H1 (cell line): Measurements from ENCODE around the gene TSHB. TPM values are rescaled to one million over a fixed set of nuclear protein-coding genes. Genes with fewer than 3 reads are reported as not detected.

ENCODE experiments used
- BCL11A ChIP-seq, 2 experiments: IDR thresholded peaks; one replicate each; pipeline ENCODE4 v1.6.1; 2011; ENCODE audit warnings: low read depth in 2 of 2, low read length in 2 of 2, mild to moderate bottlenecking in 2 of 2
- NANOG ChIP-seq: IDR thresholded peaks from 2 replicates; pipeline ENCODE4 v1.6.1; 2011; ENCODE audit warnings: low read length, low read depth, mild to moderate bottlenecking, inconsistent platforms; ENCODE audit not compliant: insufficient read depth, poor library complexity, severe bottlenecking
- polyA plus RNA-seq, 7 experiments: library from polyadenylated mRNA; depleted of rRNA in 3 of 7; stranded (reverse) in 5 of 7; unstranded in 2 of 7; fragments of >200 nt in 5 of 7; fragments of 200-250 nt in 2 of 7; gene quantifications; 1 replicate in 5 of 7; 2 replicates in 1 of 7; 4 replicates in 1 of 7; pipeline versions ENCODE4 v1.2.1 to v1.2.3, GENCODE V29; 2011 to 2013; ENCODE audit warnings: missing spikeins in 2 of 7, mixed read lengths in 2 of 7
- total RNA-seq: library from RNA; stranded (reverse); fragmentation: NEBNext Ultra II Directional; extraction: Animal tissue kit (Norgen Biotek cat#: 25700); gene quantifications from 2 replicates; pipeline ENCODE4 v1.2.1, GENCODE V29; 2021
- TF ChIP-seq, protein P1 (sequence below): fragments of 300-600 bp; sonication (generic); IDR thresholded peaks from 2 replicates; pipeline ENCODE4 v1.7.1; 2012; ENCODE audit warnings: low read length, moderate library complexity, mild to moderate bottlenecking, inconsistent platforms; ENCODE audit not compliant: insufficient replicate concordance

TSHB gene
- total and polyA plus RNA-seq, 2 of the 8 experiments (the other 6 are each of a cell fraction or from before 2014, with no cell fraction given), result not detected

- TF ChIP-seq, protein P1, sequence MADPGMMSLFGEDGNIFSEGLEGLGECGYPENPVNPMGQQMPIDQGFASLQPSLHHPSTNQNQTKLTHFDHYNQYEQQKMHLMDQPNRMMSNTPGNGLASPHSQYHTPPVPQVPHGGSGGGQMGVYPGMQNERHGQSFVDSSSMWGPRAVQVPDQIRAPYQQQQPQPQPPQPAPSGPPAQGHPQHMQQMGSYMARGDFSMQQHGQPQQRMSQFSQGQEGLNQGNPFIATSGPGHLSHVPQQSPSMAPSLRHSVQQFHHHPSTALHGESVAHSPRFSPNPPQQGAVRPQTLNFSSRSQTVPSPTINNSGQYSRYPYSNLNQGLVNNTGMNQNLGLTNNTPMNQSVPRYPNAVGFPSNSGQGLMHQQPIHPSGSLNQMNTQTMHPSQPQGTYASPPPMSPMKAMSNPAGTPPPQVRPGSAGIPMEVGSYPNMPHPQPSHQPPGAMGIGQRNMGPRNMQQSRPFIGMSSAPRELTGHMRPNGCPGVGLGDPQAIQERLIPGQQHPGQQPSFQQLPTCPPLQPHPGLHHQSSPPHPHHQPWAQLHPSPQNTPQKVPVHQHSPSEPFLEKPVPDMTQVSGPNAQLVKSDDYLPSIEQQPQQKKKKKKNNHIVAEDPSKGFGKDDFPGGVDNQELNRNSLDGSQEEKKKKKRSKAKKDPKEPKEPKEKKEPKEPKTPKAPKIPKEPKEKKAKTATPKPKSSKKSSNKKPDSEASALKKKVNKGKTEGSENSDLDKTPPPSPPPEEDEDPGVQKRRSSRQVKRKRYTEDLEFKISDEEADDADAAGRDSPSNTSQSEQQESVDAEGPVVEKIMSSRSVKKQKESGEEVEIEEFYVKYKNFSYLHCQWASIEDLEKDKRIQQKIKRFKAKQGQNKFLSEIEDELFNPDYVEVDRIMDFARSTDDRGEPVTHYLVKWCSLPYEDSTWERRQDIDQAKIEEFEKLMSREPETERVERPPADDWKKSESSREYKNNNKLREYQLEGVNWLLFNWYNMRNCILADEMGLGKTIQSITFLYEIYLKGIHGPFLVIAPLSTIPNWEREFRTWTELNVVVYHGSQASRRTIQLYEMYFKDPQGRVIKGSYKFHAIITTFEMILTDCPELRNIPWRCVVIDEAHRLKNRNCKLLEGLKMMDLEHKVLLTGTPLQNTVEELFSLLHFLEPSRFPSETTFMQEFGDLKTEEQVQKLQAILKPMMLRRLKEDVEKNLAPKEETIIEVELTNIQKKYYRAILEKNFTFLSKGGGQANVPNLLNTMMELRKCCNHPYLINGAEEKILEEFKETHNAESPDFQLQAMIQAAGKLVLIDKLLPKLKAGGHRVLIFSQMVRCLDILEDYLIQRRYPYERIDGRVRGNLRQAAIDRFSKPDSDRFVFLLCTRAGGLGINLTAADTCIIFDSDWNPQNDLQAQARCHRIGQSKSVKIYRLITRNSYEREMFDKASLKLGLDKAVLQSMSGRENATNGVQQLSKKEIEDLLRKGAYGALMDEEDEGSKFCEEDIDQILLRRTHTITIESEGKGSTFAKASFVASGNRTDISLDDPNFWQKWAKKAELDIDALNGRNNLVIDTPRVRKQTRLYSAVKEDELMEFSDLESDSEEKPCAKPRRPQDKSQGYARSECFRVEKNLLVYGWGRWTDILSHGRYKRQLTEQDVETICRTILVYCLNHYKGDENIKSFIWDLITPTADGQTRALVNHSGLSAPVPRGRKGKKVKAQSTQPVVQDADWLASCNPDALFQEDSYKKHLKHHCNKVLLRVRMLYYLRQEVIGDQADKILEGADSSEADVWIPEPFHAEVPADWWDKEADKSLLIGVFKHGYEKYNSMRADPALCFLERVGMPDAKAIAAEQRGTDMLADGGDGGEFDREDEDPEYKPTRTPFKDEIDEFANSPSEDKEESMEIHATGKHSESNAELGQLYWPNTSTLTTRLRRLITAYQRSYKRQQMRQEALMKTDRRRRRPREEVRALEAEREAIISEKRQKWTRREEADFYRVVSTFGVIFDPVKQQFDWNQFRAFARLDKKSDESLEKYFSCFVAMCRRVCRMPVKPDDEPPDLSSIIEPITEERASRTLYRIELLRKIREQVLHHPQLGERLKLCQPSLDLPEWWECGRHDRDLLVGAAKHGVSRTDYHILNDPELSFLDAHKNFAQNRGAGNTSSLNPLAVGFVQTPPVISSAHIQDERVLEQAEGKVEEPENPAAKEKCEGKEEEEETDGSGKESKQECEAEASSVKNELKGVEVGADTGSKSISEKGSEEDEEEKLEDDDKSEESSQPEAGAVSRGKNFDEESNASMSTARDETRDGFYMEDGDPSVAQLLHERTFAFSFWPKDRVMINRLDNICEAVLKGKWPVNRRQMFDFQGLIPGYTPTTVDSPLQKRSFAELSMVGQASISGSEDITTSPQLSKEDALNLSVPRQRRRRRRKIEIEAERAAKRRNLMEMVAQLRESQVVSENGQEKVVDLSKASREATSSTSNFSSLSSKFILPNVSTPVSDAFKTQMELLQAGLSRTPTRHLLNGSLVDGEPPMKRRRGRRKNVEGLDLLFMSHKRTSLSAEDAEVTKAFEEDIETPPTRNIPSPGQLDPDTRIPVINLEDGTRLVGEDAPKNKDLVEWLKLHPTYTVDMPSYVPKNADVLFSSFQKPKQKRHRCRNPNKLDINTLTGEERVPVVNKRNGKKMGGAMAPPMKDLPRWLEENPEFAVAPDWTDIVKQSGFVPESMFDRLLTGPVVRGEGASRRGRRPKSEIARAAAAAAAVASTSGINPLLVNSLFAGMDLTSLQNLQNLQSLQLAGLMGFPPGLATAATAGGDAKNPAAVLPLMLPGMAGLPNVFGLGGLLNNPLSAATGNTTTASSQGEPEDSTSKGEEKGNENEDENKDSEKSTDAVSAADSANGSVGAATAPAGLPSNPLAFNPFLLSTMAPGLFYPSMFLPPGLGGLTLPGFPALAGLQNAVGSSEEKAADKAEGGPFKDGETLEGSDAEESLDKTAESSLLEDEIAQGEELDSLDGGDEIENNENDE, result no peak
- TF ChIP-seq BCL11A (IDR thresholded peaks at IDR 0.05; ENCODE audit: low read depth in 2 of 2, low read length in 2 of 2), result no peak
- TF ChIP-seq NANOG, result no peak
Measured at GRCh38 chr1:114986286-114986685, 43.3 kb upstream of the TSHB start (continued).
